Neural cell (in vitro differentiated cells): ENCODE results near the gene SLC19A1. TPM values are rescaled to one million over a fixed set of nuclear protein-coding genes. Genes with fewer than 3 reads are reported as not detected.

Source experiments
- H2AFZ ChIP-seq: fragments of 200-600, 300-800 bp; sonication (generic), shearing (Covaris generic); 2 replicates; pipeline ENCODE4 v1.6.0; 2014; ENCODE audit warnings: low read depth, mild to moderate bottlenecking, antibody characterized with exemption, low read length, moderate library complexity
- H3F3A ChIP-seq: fragments of 200-600 bp; shearing (Covaris generic); 2 replicates; pipeline ENCODE4 v1.6.1; 2016; ENCODE audit warnings: mild to moderate bottlenecking, moderate library complexity, mixed read lengths, antibody characterized with exemption, low read length; ENCODE audit not compliant: insufficient read depth, poor library complexity, severe bottlenecking
- H3K27ac ChIP-seq: fragments of 200-600, 300-800 bp; sonication (generic), shearing (Covaris generic); 2 replicates; pipeline ENCODE4 v1.5.1; 2014; ENCODE audit warnings: mild to moderate bottlenecking, low read length, moderate library complexity
- H3K27me3 ChIP-seq: fragments of 300-800, 200-600 bp; sonication (generic), shearing (Covaris generic); 2 replicates; pipeline ENCODE4 v1.6.0; 2014; ENCODE audit warnings: mild to moderate bottlenecking, low read depth, low read length, moderate library complexity; ENCODE audit not compliant: insufficient read depth
- H3K36me3 ChIP-seq: fragments of 300-800, 200-600 bp; sonication (generic), shearing (Covaris generic); 2 replicates; pipeline ENCODE4 v1.5.1; 2014; ENCODE audit warnings: mild to moderate bottlenecking, antibody characterized with exemption, low read length, moderate library complexity; ENCODE audit not compliant: insufficient read depth
- H3K4me2 ChIP-seq: fragments of 300-800, 200-600 bp; sonication (generic), shearing (Covaris generic); 2 replicates; pipeline ENCODE4 v1.6.0; 2014; ENCODE audit warnings: mild to moderate bottlenecking, low read length
- H3K4me3 ChIP-seq: fragments of 300-800, 200-600 bp; sonication (generic), shearing (Covaris generic); 2 replicates; pipeline ENCODE4 v1.5.1; 2014; ENCODE audit warnings: mild to moderate bottlenecking, low read length, moderate library complexity
- H3K79me2 ChIP-seq: fragments of 200-600 bp; shearing (Covaris generic); replicated peaks from 2 replicates; pipeline ENCODE4 v1.6.0; 2014; ENCODE audit warnings: mild to moderate bottlenecking, low read length, moderate library complexity; ENCODE audit not compliant: insufficient read depth
- H3K9ac ChIP-seq: fragments of 300-800, 200-600 bp; sonication (generic), shearing (Covaris generic); 2 replicates; pipeline ENCODE4 v1.6.1; 2016; ENCODE audit warnings: mild to moderate bottlenecking, low read length, mixed read lengths
- H3K9me2 ChIP-seq: fragments of 200-600 bp; shearing (Covaris generic); 2 replicates; pipeline ENCODE4 v1.6.1; 2016; ENCODE audit warnings: mild to moderate bottlenecking, low read length, mixed read lengths; ENCODE audit not compliant: insufficient read depth
- H3K9me3 ChIP-seq: fragments of 200-600, 300-800 bp; sonication (generic), shearing (Covaris generic); 2 replicates; pipeline ENCODE4 v1.6.1; 2016; ENCODE audit warnings: mild to moderate bottlenecking, mixed run types, low read length, moderate library complexity, mixed read lengths
- H4K20me1 ChIP-seq: fragments of 200-600 bp; shearing (Covaris generic); 2 replicates; pipeline ENCODE4 v1.6.1; 2016; ENCODE audit warnings: mild to moderate bottlenecking, mixed run types; ENCODE audit not compliant: insufficient read depth
- EP300 ChIP-seq: fragments of 450-650 bp; conservative IDR thresholded peaks from 2 replicates; pipeline ENCODE4 v1.6.1; 2014; ENCODE audit warnings: antibody characterized with exemption, mild to moderate bottlenecking, moderate library complexity; ENCODE audit not compliant: poor library complexity, severe bottlenecking
- EZH2 ChIP-seq: fragments of 200-600, 300-800 bp; shearing (Covaris generic), sonication (generic); IDR thresholded peaks from 2 replicates; pipeline ENCODE4 v1.6.1; 2014; ENCODE audit warnings: antibody characterized with exemption, low read length, borderline replicate concordance, mild to moderate bottlenecking; ENCODE audit not compliant: insufficient read depth, poor library complexity, severe bottlenecking
- MXI1 ChIP-seq: fragments of 450-650 bp; conservative IDR thresholded peaks from 2 replicates; pipeline ENCODE4 v1.6.1; 2014; ENCODE audit warnings: antibody characterized with exemption, mild to moderate bottlenecking; ENCODE audit not compliant: poor library complexity, severe bottlenecking
- POLR2AphosphoS5 ChIP-seq: IDR thresholded peaks from 2 replicates; pipeline ENCODE4 v1.6.1; 2012
- RAD21 ChIP-seq: fragments of 450-650 bp; conservative IDR thresholded peaks from 2 replicates; pipeline ENCODE4 v1.6.1; 2014; ENCODE audit warnings: antibody characterized with exemption, mild to moderate bottlenecking, moderate library complexity
- REST ChIP-seq: IDR thresholded peaks from 2 replicates; pipeline ENCODE4 v1.6.1; 2012; ENCODE audit warnings: borderline replicate concordance
- SMC3 ChIP-seq: fragments of 450-650 bp; conservative IDR thresholded peaks from 2 replicates; pipeline ENCODE4 v1.6.1; 2014; ENCODE audit warnings: antibody characterized with exemption, mild to moderate bottlenecking, moderate library complexity; ENCODE audit not compliant: poor library complexity
- TAF1 ChIP-seq: IDR thresholded peaks from 2 replicates; pipeline ENCODE4 v1.6.1; 2012; ENCODE audit warnings: low read depth
- polyA plus RNA-seq: library from polyadenylated mRNA; depleted of rRNA; stranded (reverse); fragments of >200 nt; gene quantifications from 2 replicates; pipeline ENCODE4 v1.2.3, GENCODE V29; 2014
- TF ChIP-seq, protein P1 (sequence below): fragments of 450-650 bp; IDR thresholded peaks from 2 replicates; pipeline ENCODE4 v1.5.1; 2014; ENCODE audit warnings: antibody characterized with exemption, mild to moderate bottlenecking, moderate library complexity; ENCODE audit not compliant: poor library complexity, severe bottlenecking

SLC19A1 gene
- polyA plus RNA-seq, 1 donor from 2014 or later, result 2.9 TPM

GRCh38 chr21:45468971-45469272, 73.3 kb downstream of the SLC19A1 start:
- Histone ChIP-seq H3K79me2 (no peaks in the 10 kb centered on the region), H3K27me3 (no peaks in the 10 kb centered on the region), H3K27ac (no peak overlapping the region), H3K9me2 (no peaks in the 10 kb centered on the region), H3K36me3 (no peaks in the 10 kb centered on the region), H3K4me2 (no peak overlapping the region), H3K9ac (no peak overlapping the region), H3K4me3 (no peak overlapping the region), H2AFZ (no peak overlapping the region), H3F3A (no peaks in the 10 kb centered on the region), H4K20me1 (no peaks in the 10 kb centered on the region), H3K9me3 (no peaks in the 10 kb centered on the region)
- TF ChIP-seq POLR2AphosphoS5 (no peak), RAD21 (no peak), SMC3 (no peak), MXI1 (no peak), REST (no peak), TAF1 (no peak), EZH2 (no peak), EP300 (no peak)

- Histone ChIP-seq H4K20me1 (no peaks in the 10 kb centered on the region), H3K27me3 (no peaks in the 10 kb centered on the region), H3K4me2 (no peak overlapping the region), H3K79me2 (no peaks in the 10 kb centered on the region), H3K9me3 (no peaks in the 10 kb centered on the region), H3K36me3 (no peaks in the 10 kb centered on the region), H2AFZ (no peak overlapping the region), H3K9me2 (no peaks in the 10 kb centered on the region), H3F3A (no peaks in the 10 kb centered on the region), H3K27ac (no peak overlapping the region), H3K9ac (no peak overlapping the region), H3K4me3 (no peak overlapping the region)
- TF ChIP-seq EZH2 (no peak), POLR2AphosphoS5 (no peak), EP300 (no peak), REST (no peak), MXI1 (no peak), RAD21 (no peak)
- TF ChIP-seq, protein P1, sequence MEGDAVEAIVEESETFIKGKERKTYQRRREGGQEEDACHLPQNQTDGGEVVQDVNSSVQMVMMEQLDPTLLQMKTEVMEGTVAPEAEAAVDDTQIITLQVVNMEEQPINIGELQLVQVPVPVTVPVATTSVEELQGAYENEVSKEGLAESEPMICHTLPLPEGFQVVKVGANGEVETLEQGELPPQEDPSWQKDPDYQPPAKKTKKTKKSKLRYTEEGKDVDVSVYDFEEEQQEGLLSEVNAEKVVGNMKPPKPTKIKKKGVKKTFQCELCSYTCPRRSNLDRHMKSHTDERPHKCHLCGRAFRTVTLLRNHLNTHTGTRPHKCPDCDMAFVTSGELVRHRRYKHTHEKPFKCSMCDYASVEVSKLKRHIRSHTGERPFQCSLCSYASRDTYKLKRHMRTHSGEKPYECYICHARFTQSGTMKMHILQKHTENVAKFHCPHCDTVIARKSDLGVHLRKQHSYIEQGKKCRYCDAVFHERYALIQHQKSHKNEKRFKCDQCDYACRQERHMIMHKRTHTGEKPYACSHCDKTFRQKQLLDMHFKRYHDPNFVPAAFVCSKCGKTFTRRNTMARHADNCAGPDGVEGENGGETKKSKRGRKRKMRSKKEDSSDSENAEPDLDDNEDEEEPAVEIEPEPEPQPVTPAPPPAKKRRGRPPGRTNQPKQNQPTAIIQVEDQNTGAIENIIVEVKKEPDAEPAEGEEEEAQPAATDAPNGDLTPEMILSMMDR, result no peak
Measured at GRCh38 chr21:45468051-45468970, 73.9 kb downstream of the SLC19A1 start.
